GM12801 (cell line): ENCODE data around the gene AKAP11.
A peak's percentile ranks its signal among the peaks of the same experiment; 100 is the strongest.

ENCODE experiments used
- CTCF ChIP-seq: IDR thresholded peaks from one replicate; pipeline ENCODE4 v1.5.1; 2011; ENCODE audit warnings: control low read depth; ENCODE audit not compliant: insufficient read length; ENCODE audit errors: extremely low read depth

AKAP11 gene

GRCh38 chr13:42322806-42323205, 50.9 kb downstream of the AKAP11 start:
- no peak for TF ChIP-seq CTCF

- no peak for TF ChIP-seq CTCF
These were observed 52.8 kb downstream of the AKAP11 start for GRCh38 chr13:42324704-42325103.

- no peak for TF ChIP-seq CTCF
These were observed 55.8 kb downstream of the AKAP11 start for GRCh38 chr13:42327725-42328124.

- TF ChIP-seq CTCF, result no peak
These were observed 56.7 kb downstream of the AKAP11 start for GRCh38 chr13:42328672-42329071.

- TF ChIP-seq CTCF, result no peak
These were observed 57.3 kb downstream of the AKAP11 start for GRCh38 chr13:42329239-42329638.

- no peak for TF ChIP-seq CTCF
These were observed 59.1 kb downstream of the AKAP11 start for GRCh38 chr13:42331009-42331408.

GRCh38 chr13:42333613-42334328, 61.8 kb downstream of the AKAP11 start:
- peak; percentile 43 for TF ChIP-seq CTCF
